H1 (cell line): Measurements from ENCODE around the gene SRR. TPM values are rescaled to one million over a fixed set of nuclear protein-coding genes. Genes with fewer than 3 reads are reported as not detected.

Experiments
- CBX8 ChIP-seq: fragments of 300-800, 300-1000 bp; sonication (generic); IDR thresholded peaks from 2 replicates; pipeline ENCODE4 v1.7.1; 2016; ENCODE audit warnings: low read depth, low read length, borderline replicate concordance
- EP300 ChIP-seq, 2 experiments: IDR thresholded peaks; 1 replicate in 1 of 2; 2 replicates in 1 of 2; pipeline ENCODE4 v1.6.1; 2011 to 2012; ENCODE audit warnings: low read depth in 2 of 2, low read length in 2 of 2, mild to moderate bottlenecking in 2 of 2, borderline replicate concordance in 1 of 2, inconsistent platforms in 1 of 2, moderate library complexity in 1 of 2
- HDAC2 ChIP-seq, 2 experiments: fragments of 300-600 bp in 1 of 2; sonication (generic) in 1 of 2; IDR thresholded peaks; 2 replicates each; pipeline ENCODE4 v1.6.1; 2011 to 2012; ENCODE audit warnings: low read depth in 2 of 2, low read length in 2 of 2, mild to moderate bottlenecking in 2 of 2, moderate library complexity in 2 of 2, borderline replicate concordance in 1 of 2, inconsistent platforms in 1 of 2
- NRF1 ChIP-seq: IDR thresholded peaks from 2 replicates; pipeline ENCODE4 v1.6.1; 2011; ENCODE audit warnings: mild to moderate bottlenecking, low read depth, low read length, improper control_type of control experiment
- RNF2 ChIP-seq: fragments of 200-900, 300-1000 bp; sonication (generic); IDR thresholded peaks from 2 replicates; pipeline ENCODE4 v1.7.1; 2016; ENCODE audit warnings: borderline replicate concordance, low read depth, mild to moderate bottlenecking, antibody characterized with exemption, low read length; ENCODE audit not compliant: poor library complexity, severe bottlenecking; ENCODE audit errors: missing control alignments
- SIRT6 ChIP-seq: IDR thresholded peaks from one replicate; pipeline ENCODE4 v1.7.1; 2012; ENCODE audit warnings: low read length, inconsistent platforms
- ZNF274 ChIP-seq: IDR thresholded peaks from 2 replicates; pipeline ENCODE4 v1.7.0; 2012; ENCODE audit warnings: low read length, borderline replicate concordance; ENCODE audit errors: extremely low read depth
- polyA plus RNA-seq, 7 experiments: library from polyadenylated mRNA; depleted of rRNA in 3 of 7; stranded (reverse) in 5 of 7; unstranded in 2 of 7; fragments of >200 nt in 5 of 7; fragments of 200-250 nt in 2 of 7; gene quantifications; 1 replicate in 5 of 7; 2 replicates in 1 of 7; 4 replicates in 1 of 7; pipeline versions ENCODE4 v1.2.1 to v1.2.3, GENCODE V29; 2011 to 2013; ENCODE audit warnings: missing spikeins in 2 of 7, mixed read lengths in 2 of 7
- total RNA-seq: library from RNA; stranded (reverse); fragmentation: NEBNext Ultra II Directional; extraction: Animal tissue kit (Norgen Biotek cat#: 25700); gene quantifications from 2 replicates; pipeline ENCODE4 v1.2.1, GENCODE V29; 2021
- TF ChIP-seq, protein P1 (sequence below): fragments of 300-600 bp; sonication (generic); IDR thresholded peaks from 2 replicates; pipeline ENCODE4 v1.7.1; 2012; ENCODE audit warnings: low read length, moderate library complexity, mild to moderate bottlenecking, inconsistent platforms; ENCODE audit not compliant: insufficient replicate concordance

SRR gene
- total and polyA plus RNA-seq, 2 of the 8 experiments (the other 6 are each of a cell fraction or from before 2014, with no cell fraction given): 3.6 to 4.5 TPM

- TF ChIP-seq, protein P1, sequence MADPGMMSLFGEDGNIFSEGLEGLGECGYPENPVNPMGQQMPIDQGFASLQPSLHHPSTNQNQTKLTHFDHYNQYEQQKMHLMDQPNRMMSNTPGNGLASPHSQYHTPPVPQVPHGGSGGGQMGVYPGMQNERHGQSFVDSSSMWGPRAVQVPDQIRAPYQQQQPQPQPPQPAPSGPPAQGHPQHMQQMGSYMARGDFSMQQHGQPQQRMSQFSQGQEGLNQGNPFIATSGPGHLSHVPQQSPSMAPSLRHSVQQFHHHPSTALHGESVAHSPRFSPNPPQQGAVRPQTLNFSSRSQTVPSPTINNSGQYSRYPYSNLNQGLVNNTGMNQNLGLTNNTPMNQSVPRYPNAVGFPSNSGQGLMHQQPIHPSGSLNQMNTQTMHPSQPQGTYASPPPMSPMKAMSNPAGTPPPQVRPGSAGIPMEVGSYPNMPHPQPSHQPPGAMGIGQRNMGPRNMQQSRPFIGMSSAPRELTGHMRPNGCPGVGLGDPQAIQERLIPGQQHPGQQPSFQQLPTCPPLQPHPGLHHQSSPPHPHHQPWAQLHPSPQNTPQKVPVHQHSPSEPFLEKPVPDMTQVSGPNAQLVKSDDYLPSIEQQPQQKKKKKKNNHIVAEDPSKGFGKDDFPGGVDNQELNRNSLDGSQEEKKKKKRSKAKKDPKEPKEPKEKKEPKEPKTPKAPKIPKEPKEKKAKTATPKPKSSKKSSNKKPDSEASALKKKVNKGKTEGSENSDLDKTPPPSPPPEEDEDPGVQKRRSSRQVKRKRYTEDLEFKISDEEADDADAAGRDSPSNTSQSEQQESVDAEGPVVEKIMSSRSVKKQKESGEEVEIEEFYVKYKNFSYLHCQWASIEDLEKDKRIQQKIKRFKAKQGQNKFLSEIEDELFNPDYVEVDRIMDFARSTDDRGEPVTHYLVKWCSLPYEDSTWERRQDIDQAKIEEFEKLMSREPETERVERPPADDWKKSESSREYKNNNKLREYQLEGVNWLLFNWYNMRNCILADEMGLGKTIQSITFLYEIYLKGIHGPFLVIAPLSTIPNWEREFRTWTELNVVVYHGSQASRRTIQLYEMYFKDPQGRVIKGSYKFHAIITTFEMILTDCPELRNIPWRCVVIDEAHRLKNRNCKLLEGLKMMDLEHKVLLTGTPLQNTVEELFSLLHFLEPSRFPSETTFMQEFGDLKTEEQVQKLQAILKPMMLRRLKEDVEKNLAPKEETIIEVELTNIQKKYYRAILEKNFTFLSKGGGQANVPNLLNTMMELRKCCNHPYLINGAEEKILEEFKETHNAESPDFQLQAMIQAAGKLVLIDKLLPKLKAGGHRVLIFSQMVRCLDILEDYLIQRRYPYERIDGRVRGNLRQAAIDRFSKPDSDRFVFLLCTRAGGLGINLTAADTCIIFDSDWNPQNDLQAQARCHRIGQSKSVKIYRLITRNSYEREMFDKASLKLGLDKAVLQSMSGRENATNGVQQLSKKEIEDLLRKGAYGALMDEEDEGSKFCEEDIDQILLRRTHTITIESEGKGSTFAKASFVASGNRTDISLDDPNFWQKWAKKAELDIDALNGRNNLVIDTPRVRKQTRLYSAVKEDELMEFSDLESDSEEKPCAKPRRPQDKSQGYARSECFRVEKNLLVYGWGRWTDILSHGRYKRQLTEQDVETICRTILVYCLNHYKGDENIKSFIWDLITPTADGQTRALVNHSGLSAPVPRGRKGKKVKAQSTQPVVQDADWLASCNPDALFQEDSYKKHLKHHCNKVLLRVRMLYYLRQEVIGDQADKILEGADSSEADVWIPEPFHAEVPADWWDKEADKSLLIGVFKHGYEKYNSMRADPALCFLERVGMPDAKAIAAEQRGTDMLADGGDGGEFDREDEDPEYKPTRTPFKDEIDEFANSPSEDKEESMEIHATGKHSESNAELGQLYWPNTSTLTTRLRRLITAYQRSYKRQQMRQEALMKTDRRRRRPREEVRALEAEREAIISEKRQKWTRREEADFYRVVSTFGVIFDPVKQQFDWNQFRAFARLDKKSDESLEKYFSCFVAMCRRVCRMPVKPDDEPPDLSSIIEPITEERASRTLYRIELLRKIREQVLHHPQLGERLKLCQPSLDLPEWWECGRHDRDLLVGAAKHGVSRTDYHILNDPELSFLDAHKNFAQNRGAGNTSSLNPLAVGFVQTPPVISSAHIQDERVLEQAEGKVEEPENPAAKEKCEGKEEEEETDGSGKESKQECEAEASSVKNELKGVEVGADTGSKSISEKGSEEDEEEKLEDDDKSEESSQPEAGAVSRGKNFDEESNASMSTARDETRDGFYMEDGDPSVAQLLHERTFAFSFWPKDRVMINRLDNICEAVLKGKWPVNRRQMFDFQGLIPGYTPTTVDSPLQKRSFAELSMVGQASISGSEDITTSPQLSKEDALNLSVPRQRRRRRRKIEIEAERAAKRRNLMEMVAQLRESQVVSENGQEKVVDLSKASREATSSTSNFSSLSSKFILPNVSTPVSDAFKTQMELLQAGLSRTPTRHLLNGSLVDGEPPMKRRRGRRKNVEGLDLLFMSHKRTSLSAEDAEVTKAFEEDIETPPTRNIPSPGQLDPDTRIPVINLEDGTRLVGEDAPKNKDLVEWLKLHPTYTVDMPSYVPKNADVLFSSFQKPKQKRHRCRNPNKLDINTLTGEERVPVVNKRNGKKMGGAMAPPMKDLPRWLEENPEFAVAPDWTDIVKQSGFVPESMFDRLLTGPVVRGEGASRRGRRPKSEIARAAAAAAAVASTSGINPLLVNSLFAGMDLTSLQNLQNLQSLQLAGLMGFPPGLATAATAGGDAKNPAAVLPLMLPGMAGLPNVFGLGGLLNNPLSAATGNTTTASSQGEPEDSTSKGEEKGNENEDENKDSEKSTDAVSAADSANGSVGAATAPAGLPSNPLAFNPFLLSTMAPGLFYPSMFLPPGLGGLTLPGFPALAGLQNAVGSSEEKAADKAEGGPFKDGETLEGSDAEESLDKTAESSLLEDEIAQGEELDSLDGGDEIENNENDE: no peak
- TF ChIP-seq ZNF274 (no peak), RNF2 (no peak), NRF1 (no peak), EP300 (IDR thresholded peaks at IDR 0.05; ENCODE audit: borderline replicate concordance in 1 of 2, low read depth in 2 of 2, low read length in 2 of 2) (peak in 1 of 2 experiments; percentile 74; a peak in 1 of 3 replicates), HDAC2 (IDR thresholded peaks at IDR 0.05; ENCODE audit: borderline replicate concordance in 1 of 2, low read depth in 2 of 2, low read length in 2 of 2) (peak in 1 of 2 experiments; percentile 37; a peak in 1 of 4 replicates), SIRT6 (no peak), CBX8 (no peak)
Observed at GRCh38 chr17:2347805-2348685, 44.3 kb downstream of the SRR start (continued).
